Suprapubic skin (tissue), 4 donors: ENCODE data around the gene HESX1.

Experiments
- CTCF ChIP-seq, 2 donors: fragments of 200-600 bp in 1 of 2; fragments of 450-650 bp in 1 of 2; sonication (generic) in 1 of 2; IDR thresholded peaks; one replicate each; pipeline ENCODE4 v1.5.1; 2016 to 2019; ENCODE audit warnings: antibody characterized with exemption in 2 of 2, mild to moderate bottlenecking in 1 of 2, moderate library complexity in 1 of 2
- POLR2A ChIP-seq, 2 donors: fragments of 450-650 bp; IDR thresholded peaks; one replicate each; pipeline ENCODE4 v1.6.1; 2017; ENCODE audit warnings: antibody characterized with exemption in 2 of 2, mild to moderate bottlenecking in 2 of 2, moderate library complexity in 2 of 2
- POLR2AphosphoS5 ChIP-seq, 3 donors: sonication (generic); formaldehyde crosslinking; IDR thresholded peaks; one replicate each; pipeline ENCODE4 v1.6.1; 2017; ENCODE audit warnings: antibody characterized with exemption in 3 of 3

GRCh38 chr3:57169108-57169507, 30.7 kb downstream of the HESX1 start:
- no peak for TF ChIP-seq CTCF (IDR thresholded peaks at IDR 0.05)
- TF ChIP-seq POLR2AphosphoS5 (IDR thresholded peaks at IDR 0.05) = no peak
- no peak for TF ChIP-seq POLR2A (IDR thresholded peaks at IDR 0.05)
